K562 (cell line): ENCODE results near the gene BOD1L1. TPM values are rescaled to one million over a fixed set of nuclear protein-coding genes. Genes with fewer than 3 reads are reported as not detected.

ENCODE experiments used
- ATAC-seq: fragments of 200-7000 bp; cut with Tn5 transposase; 3 replicates; pipeline ENCODE4 v1.9.1; 2020; ENCODE audit warnings: moderate library complexity
- BruUV-seq: library from RNA; stranded (reverse); fragments of 400-500 nt; replicated peaks from 2 replicates; lab custom pipeline; 2021; lab: Mats Ljungman, UMichigan
- CTCF ChIA-PET: fragments of 300-600 bp; formaldehyde crosslinking; extraction: SDS; loops from one replicate; lab custom pipeline; 2021; ENCODE audit warnings: low intra/inter-chr PET ratio; lab: Yijun Ruan, JAX
- POLR2A ChIA-PET: fragments of 300-600, 350-650 bp; sonication (Branson Sonifier 250); formaldehyde crosslinking; extraction: SDS; loops from one replicate; lab custom pipeline; 2021; ENCODE audit warnings: antibody characterized with exemption, inconsistent platforms; lab: Yijun Ruan, JAX
- DNase-seq, 4 experiments: peaks; one replicate each; pipeline versions ENCODE4 v3.0.0 to v3.0.0-alpha.2; 2011 to 2018; ENCODE audit warnings: low spot score in 3 of 4, mixed read lengths in 3 of 4; ENCODE audit errors: extremely low read depth in 1 of 4
- FAIRE-seq: peaks from 2 replicates; lab custom pipeline; 2011; peaks lifted over from hg19 to GRCh38; lab: Jason Lieb, UNC
- H2AFZ ChIP-seq: 2 replicates; pipeline ENCODE4 v1.6.0; 2011; ENCODE audit warnings: low read depth, low read length, control low read depth, inconsistent platforms
- H3K27ac ChIP-seq: fragments of 200-600 bp; 3 replicates; pipeline ENCODE4 v1.8.0; 2011; ENCODE audit warnings: low read depth, mild to moderate bottlenecking, control low read depth, inconsistent platforms, low read length, moderate library complexity, mixed read lengths; ENCODE audit errors: extremely low read depth
- H3K27me3 ChIP-seq, 2 experiments: fragments of 300-600 bp in 1 of 2; 2 replicates in 1 of 2; 3 replicates in 1 of 2; pipeline versions ENCODE4 v1.6.0 to v1.8.0; 2011; ENCODE audit warnings: inconsistent platforms in 2 of 2, low read length in 2 of 2, mild to moderate bottlenecking in 1 of 2, mixed read lengths in 1 of 2, moderate library complexity in 1 of 2; ENCODE audit not compliant: control insufficient read depth in 2 of 2, insufficient read depth in 2 of 2
- H3K36me3 ChIP-seq: fragments of 300-600 bp; 3 replicates; pipeline ENCODE4 v1.8.0; 2011; ENCODE audit warnings: mild to moderate bottlenecking, low read length, inconsistent platforms; ENCODE audit not compliant: control insufficient read depth, insufficient read depth
- H3K4me1 ChIP-seq, 2 experiments: fragments of 200-600 bp in 1 of 2; replicated peaks in 1 of 2; 2 replicates in 1 of 2; 3 replicates in 1 of 2; pipeline versions ENCODE4 v1.5.1 to v1.8.0; 2011; ENCODE audit warnings: inconsistent platforms in 2 of 2, low read length in 2 of 2, mild to moderate bottlenecking in 1 of 2, mixed read lengths in 1 of 2, moderate library complexity in 1 of 2; ENCODE audit not compliant: control insufficient read depth in 2 of 2, insufficient read depth in 2 of 2
- H3K4me2 ChIP-seq: 2 replicates; pipeline ENCODE4 v1.6.1; 2011; ENCODE audit warnings: low read length, control low read depth, inconsistent platforms, mixed read lengths; ENCODE audit not compliant: insufficient read depth
- H3K4me3 ChIP-seq: fragments of 200-600 bp; sonication (generic), shearing (Covaris generic); 2 replicates; pipeline ENCODE4 v1.5.1; 2016; ENCODE audit warnings: control low read depth, inconsistent platforms
- H3K79me2 ChIP-seq: fragments of 200-600 bp; 3 replicates; pipeline ENCODE4 v1.8.0; 2011; ENCODE audit warnings: low read length, inconsistent platforms; ENCODE audit not compliant: control insufficient read depth, insufficient read depth
- H3K9ac ChIP-seq, 2 experiments: 2 replicates each; pipeline versions ENCODE4 v1.6.0 to v1.6.1; 2011; ENCODE audit warnings: low read depth in 2 of 2, low read length in 2 of 2, control low read depth in 1 of 2, inconsistent platforms in 1 of 2, mild to moderate bottlenecking in 1 of 2, mixed read lengths in 1 of 2; ENCODE audit not compliant: insufficient read depth in 1 of 2
- H3K9me1 ChIP-seq: one replicate; pipeline ENCODE4 v1.6.0; 2011; ENCODE audit warnings: inconsistent platforms, mild to moderate bottlenecking, low read length, moderate library complexity; ENCODE audit not compliant: control insufficient read depth, insufficient read depth
- H3K9me3 ChIP-seq: replicated peaks from 2 replicates; pipeline ENCODE4 v1.5.1; 2011; ENCODE audit warnings: low read depth, low read length, inconsistent platforms; ENCODE audit not compliant: control insufficient read depth, insufficient read depth
- H4K20me1 ChIP-seq: replicated peaks from 2 replicates; pipeline ENCODE4 v1.6.1; 2011; ENCODE audit warnings: low read length, inconsistent platforms, mixed read lengths; ENCODE audit not compliant: control insufficient read depth, insufficient read depth
- DDX20 ChIP-seq: fragments of 450-650 bp; IDR thresholded peaks from 2 replicates; pipeline ENCODE4 v1.6.1; 2016; ENCODE audit warnings: missing genetic modification characterization, low read depth, mild to moderate bottlenecking, missing compliant biosample characterization, moderate library complexity
- DLX4 ChIP-seq: fragments of 250-450 bp; sonication (Bioruptor Pico); IDR thresholded peaks from 2 replicates; pipeline ENCODE4 v1.6.1; 2021; ENCODE audit warnings: mild to moderate bottlenecking
- DPF2 ChIP-seq: fragments of 450-650 bp; IDR thresholded peaks from 2 replicates; pipeline ENCODE4 v1.6.1; 2016
- E2F6 ChIP-seq, 2 experiments: IDR thresholded peaks; 2 replicates each; pipeline ENCODE4 v1.6.1; 2011; ENCODE audit warnings: borderline replicate concordance in 1 of 2, control low read depth in 1 of 2, low read depth in 1 of 2, low read length in 1 of 2, mild to moderate bottlenecking in 1 of 2, mixed read lengths in 1 of 2, moderate library complexity in 1 of 2; ENCODE audit not compliant: insufficient read depth in 1 of 2, insufficient read length in 1 of 2, poor library complexity in 1 of 2, severe bottlenecking in 1 of 2; ENCODE audit errors: extremely low read depth in 1 of 2
- EGR1 ChIP-seq: fragments of 450-650 bp; conservative IDR thresholded peaks from 2 replicates; pipeline ENCODE4 v1.6.1; 2017; ENCODE audit warnings: mild to moderate bottlenecking
- GTF2B ChIP-seq: IDR thresholded peaks from 2 replicates; pipeline ENCODE4 v1.6.1; 2011; ENCODE audit not compliant: insufficient read length; ENCODE audit errors: extremely low read depth
- HDAC1 ChIP-seq, 2 experiments: fragments of 450-650 bp; IDR thresholded peaks; 2 replicates each; pipeline ENCODE4 v1.6.1; 2016 to 2017; ENCODE audit warnings: inconsistent platforms in 1 of 2, mild to moderate bottlenecking in 1 of 2, moderate library complexity in 1 of 2
- HLTF ChIP-seq: fragments of 450-650 bp; IDR thresholded peaks from 2 replicates; pipeline ENCODE4 v1.6.1; 2016
- MLLT1 ChIP-seq, 2 experiments: fragments of 450-650 bp; IDR thresholded peaks; 2 replicates each; pipeline ENCODE4 v1.6.1; 2016
- NUFIP1 ChIP-seq: fragments of 450-650 bp; IDR thresholded peaks from 2 replicates; pipeline ENCODE4 v1.6.1; 2018; ENCODE audit not compliant: partially characterized antibody
- PHB ChIP-seq: fragments of 250-450 bp; sonication (Bioruptor Pico); IDR thresholded peaks from 2 replicates; pipeline ENCODE4 v1.5.0; 2021
- PHF21A ChIP-seq: fragments of 450-650 bp; IDR thresholded peaks from 2 replicates; pipeline ENCODE4 v1.6.1; 2017; ENCODE audit warnings: low read depth, borderline replicate concordance
- POLR2B ChIP-seq: fragments of 450-650 bp; IDR thresholded peaks from 2 replicates; pipeline ENCODE4 v1.6.1; 2018; ENCODE audit warnings: low read depth; ENCODE audit not compliant: partially characterized antibody
- RAD21 ChIP-seq, 2 experiments: fragments of 250-450 bp in 1 of 2; fragments of 450-650 bp in 1 of 2; sonication (Bioruptor Pico) in 1 of 2; formaldehyde crosslinking in 1 of 2; IDR thresholded peaks in 1 of 2; conservative IDR thresholded peaks in 1 of 2; 2 replicates each; pipeline versions ENCODE4 v1.4.0 to v1.8.0; 2020 to 2022; ENCODE audit warnings: mild to moderate bottlenecking in 2 of 2, moderate library complexity in 1 of 2
- RBBP5 ChIP-seq: fragments of 200-600 bp; sonication (generic); IDR thresholded peaks from 2 replicates; pipeline ENCODE4 v1.6.1; 2012; ENCODE audit warnings: borderline replicate concordance, mild to moderate bottlenecking, low read length, control low read depth, inconsistent platforms; ENCODE audit not compliant: insufficient read depth, poor library complexity, severe bottlenecking
- SAFB ChIP-seq: fragments of 200-400 bp; formaldehyde crosslinking; IDR thresholded peaks from 2 replicates; pipeline ENCODE4 v1.6.1; 2017; ENCODE audit warnings: low read depth, low read length, borderline replicate concordance
- SNAPC5 ChIP-seq: fragments of 250-450 bp; sonication (Bioruptor Pico); IDR thresholded peaks from 2 replicates; pipeline ENCODE4 v1.8.0; 2021; ENCODE audit warnings: moderate library complexity, mild to moderate bottlenecking, inconsistent platforms
- ZC3H8 ChIP-seq: fragments of 450-650 bp; IDR thresholded peaks from 2 replicates; pipeline ENCODE4 v1.6.1; 2017
- ZNF165 ChIP-seq: fragments of 250-450 bp; sonication (Bioruptor Pico); IDR thresholded peaks from 2 replicates; pipeline ENCODE4 v1.4.0; 2020; ENCODE audit warnings: borderline replicate concordance
- WGBS: fragments of 100-300 bp; shearing (Covaris generic); methylation state at CpG from one replicate; pipeline ENCODE4 v1.1.6; 2016; ENCODE audit warnings: low coverage, mixed read lengths; ENCODE audit not compliant: insufficient coverage; ENCODE audit errors: missing lambda C conversion rate; 5-methylcytosine and 5-hydroxymethylcytosine counted together
- in situ Hi-C: fragments of 300-500 bp; cut with MboI; formaldehyde crosslinking; loops from 4 replicates; pipeline ENCODE4 v1.15.0; 2018; ENCODE audit warnings: inconsistent platforms, mixed read lengths
- intact Hi-C: fragments of 100-400 bp; cut with micrococcal nuclease; formaldehyde crosslinking; loops from 2 replicates; pipeline ENCODE4 v1.14.2; 2022
- polyA plus RNA-seq, 8 experiments: library from polyadenylated mRNA; depleted of rRNA in 4 of 8; stranded (reverse) in 5 of 8; unstranded in 3 of 8; fragments of >200 nt; fragmentation: Nextera tagmentation in 2 of 8; fragmentation: Illumina TruSeq in 1 of 8; extraction: Ambion mirVana in 2 of 8; extraction: Trizol in 1 of 8; gene quantifications; 2 replicates each; pipeline versions ENCODE4 v1.2.1 to v1.2.3, GENCODE V29; 2011 to 2014; ENCODE audit warnings: inconsistent platforms in 1 of 8, missing spikeins in 1 of 8
- total RNA-seq, 7 experiments: library from RNA; depleted of rRNA in 6 of 7; stranded (reverse); fragments of >200 nt in 6 of 7; fragmentation: Illumina TruSeq in 2 of 7; extraction: Trizol in 2 of 7; gene quantifications; 2 replicates each; pipeline versions ENCODE4 v1.2.1 to v1.2.3, GENCODE V29; 2011 to 2021; ENCODE audit warnings: low replicate concordance in 1 of 7

Gene BOD1L1
- total and polyA plus RNA-seq, 9 of the 15 experiments (the other 6 are each of a cell fraction or from before 2014, with no cell fraction given), result 4.8 to 23.2 (median 17.7) TPM

GRCh38 chr4:13543032-13543838 lies 84.3 kb downstream of the BOD1L1 start:
- POLR2A ChIA-PET, result interaction anchor here (0.9 kb wide), 1 partner anchor 10 kb away, joined by 3 read pairs; no protein-coding TSS in a partner anchor
- H3K9me1 ChIP-seq, result no peaks in the 10 kb centered on the region
- no peak overlapping the region for H3K27ac ChIP-seq
- WGBS, result 83% methylated on average over 23 of the region's 30 CpGs
- intact Hi-C loops (no loop called here), in situ Hi-C loops (no loop called here)
- peaks cover 16 to 29% of the 10 kb centered on the region in 2 experiments for H3K27me3 ChIP-seq
- ATAC-seq (no peak), FAIRE-seq (no peak), DNase-seq (no peak)
- H3K79me2 ChIP-seq, result no peaks in the 10 kb centered on the region
- H3K9me3 ChIP-seq, result peaks cover 4% of the 10 kb centered on the region; the same call in 1 of the 2 replicates
- no peak overlapping the region for H3K9ac ChIP-seq
- TF ChIP-seq PHF21A (no peak), DPF2 (no peak), HLTF (no peak), EGR1 (no peak), HDAC1 (IDR thresholded peaks at IDR 0.05) (no peak), MLLT1 (IDR thresholded peaks at IDR 0.05) (no peak), GTF2B (no peak), POLR2B (no peak), DLX4 (CRISPR knock-in tag) (no peak), E2F6 (IDR thresholded peaks at IDR 0.05; ENCODE audit: borderline replicate concordance in 1 of 2, extremely low read depth in 1 of 2, insufficient read depth in 1 of 2, insufficient read length in 1 of 2, low read depth in 1 of 2, low read length in 1 of 2, poor library complexity in 1 of 2, severe bottlenecking in 1 of 2) (no peak), ZC3H8 (no peak), PHB (CRISPR knock-in tag) (no peak), SAFB (no peak), RAD21 (CRISPR knock-in tag; conservative IDR thresholded peaks at IDR 0.05 in 1 of 2, IDR thresholded peaks at IDR 0.05 in 1 of 2) (no peak), RBBP5 (no peak), SNAPC5 (CRISPR knock-in tag) (no peak), DDX20 (tag) (no peak), NUFIP1 (no peak), ZNF165 (CRISPR knock-in tag) (no peak)
- no peaks in the 10 kb centered on the region for H3K36me3 ChIP-seq
- no peak overlapping the region for H3K4me2 ChIP-seq
- no TSS peak for BruUV-seq
- no peak overlapping the region for H2AFZ ChIP-seq
- no peak overlapping the region for H3K4me3 ChIP-seq
- CTCF ChIA-PET, result no interaction called here
- H4K20me1 ChIP-seq, result no peaks in the 10 kb centered on the region
- H3K4me1 ChIP-seq, result peaks cover 2 to 28% of the 10 kb centered on the region in 2 experiments; a peak in 3 of 5 replicates
